Measurements from ENCODE around the gene PLEKHM3. TPM values are rescaled to one million over a fixed set of nuclear protein-coding genes. Genes with fewer than 3 reads are reported as not detected.

The PLEKHM3 gene
- total and polyA plus RNA-seq, 2 of the 4 experiments (the other 2 are of a cell fraction): 2.4 to 11.3 TPM

DNA sequence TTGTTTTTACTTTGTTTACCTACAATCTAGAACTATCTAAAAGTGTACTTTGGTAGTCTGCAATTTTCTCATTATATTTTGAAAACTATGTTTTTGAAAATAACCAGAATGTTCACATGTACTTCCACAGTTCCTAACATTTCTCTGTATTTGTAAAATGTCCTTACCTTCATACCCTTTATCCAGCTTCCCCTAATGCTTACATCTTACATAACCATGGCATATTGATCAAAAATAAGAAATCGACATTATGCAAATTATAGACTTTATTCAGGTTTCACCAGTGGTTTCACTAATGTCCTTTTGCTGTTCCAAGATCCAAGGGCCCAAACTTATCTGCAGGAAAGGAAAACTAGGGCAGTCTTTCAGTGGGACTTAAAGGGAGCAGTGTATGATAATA is 114.1 kb downstream of the PLEKHM3 start:
- no peak overlapping the region for H3K56ac ChIP-seq (ENCODE audit: extremely low read depth, insufficient read depth, low read length)
- H3K4me1 ChIP-seq (ENCODE audit: control insufficient read depth, insufficient read depth, low read length): no peaks in the 10 kb centered on the region
- H3K4ac ChIP-seq (ENCODE audit: low read depth, low read length): no peak overlapping the region
- H4K91ac ChIP-seq (ENCODE audit: insufficient read depth, low read depth, low read length): no peak overlapping the region
- H3K27ac ChIP-seq (ENCODE audit: insufficient read depth, low read length): no peak overlapping the region
- no peak overlapping the region for H3K9ac ChIP-seq (ENCODE audit: low read depth, low read length)
- intact Hi-C loops (cut with micrococcal nuclease): no loop called here
- no peak overlapping the region for H2AFZ ChIP-seq (replicated peaks; ENCODE audit: low read length, poor library complexity)
- ATAC-seq (ENCODE audit: low read depth): no peak
- WGBS, 2 experiments (ENCODE audit: extremely low coverage in 2 of 2, insufficient read length in 1 of 2): no CpG with 5 or more reads among the region's 1 CpG
- ChIA-PET CTCF (no interaction called here), POLR2A (ENCODE audit: unreplicated experiment) (no interaction called here)
- no peak overlapping the region for H4K8ac ChIP-seq (ENCODE audit: low read depth in 2 of 2, low read length in 2 of 2)
- TF ChIP-seq MAZ (IDR thresholded peaks at IDR 0.05; ENCODE audit: borderline replicate concordance, low read depth, low read length) (no peak), FOS (IDR thresholded peaks at IDR 0.05; ENCODE audit: low read depth, low read length) (no peak), MXI1 (IDR thresholded peaks at IDR 0.05; ENCODE audit: borderline replicate concordance, low read depth, low read length) (no peak), RAD21 (IDR thresholded peaks at IDR 0.05; ENCODE audit: low read length) (no peak), RFX5 (IDR thresholded peaks at IDR 0.05; ENCODE audit: low read depth, low read length) (no peak), SMC3 (IDR thresholded peaks at IDR 0.05; ENCODE audit: low read depth, low read length) (no peak), POLR2A (IDR thresholded peaks at IDR 0.05; ENCODE audit: low read depth, low read length) (no peak), MAFK (IDR thresholded peaks at IDR 0.05; ENCODE audit: low read depth, low read length) (no peak), RCOR1 (IDR thresholded peaks at IDR 0.05; ENCODE audit: insufficient replicate concordance, low read length) (no peak), NFE2L2 (IDR thresholded peaks at IDR 0.05; ENCODE audit: low read depth, low read length) (no peak), BHLHE40 (IDR thresholded peaks at IDR 0.05; ENCODE audit: low read depth, low read length) (no peak), CHD1 (IDR thresholded peaks at IDR 0.05; ENCODE audit: low read depth, low read length) (no peak), CEBPB (IDR thresholded peaks at IDR 0.05; ENCODE audit: low read depth, low read length) (no peak)
- TF ChIP-seq, protein P1, sequence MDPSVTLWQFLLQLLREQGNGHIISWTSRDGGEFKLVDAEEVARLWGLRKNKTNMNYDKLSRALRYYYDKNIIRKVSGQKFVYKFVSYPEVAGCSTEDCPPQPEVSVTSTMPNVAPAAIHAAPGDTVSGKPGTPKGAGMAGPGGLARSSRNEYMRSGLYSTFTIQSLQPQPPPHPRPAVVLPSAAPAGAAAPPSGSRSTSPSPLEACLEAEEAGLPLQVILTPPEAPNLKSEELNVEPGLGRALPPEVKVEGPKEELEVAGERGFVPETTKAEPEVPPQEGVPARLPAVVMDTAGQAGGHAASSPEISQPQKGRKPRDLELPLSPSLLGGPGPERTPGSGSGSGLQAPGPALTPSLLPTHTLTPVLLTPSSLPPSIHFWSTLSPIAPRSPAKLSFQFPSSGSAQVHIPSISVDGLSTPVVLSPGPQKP (IDR thresholded peaks at IDR 0.05; ENCODE audit: borderline replicate concordance, low read depth, low read length): no peak
- TF ChIP-seq, protein P2, sequence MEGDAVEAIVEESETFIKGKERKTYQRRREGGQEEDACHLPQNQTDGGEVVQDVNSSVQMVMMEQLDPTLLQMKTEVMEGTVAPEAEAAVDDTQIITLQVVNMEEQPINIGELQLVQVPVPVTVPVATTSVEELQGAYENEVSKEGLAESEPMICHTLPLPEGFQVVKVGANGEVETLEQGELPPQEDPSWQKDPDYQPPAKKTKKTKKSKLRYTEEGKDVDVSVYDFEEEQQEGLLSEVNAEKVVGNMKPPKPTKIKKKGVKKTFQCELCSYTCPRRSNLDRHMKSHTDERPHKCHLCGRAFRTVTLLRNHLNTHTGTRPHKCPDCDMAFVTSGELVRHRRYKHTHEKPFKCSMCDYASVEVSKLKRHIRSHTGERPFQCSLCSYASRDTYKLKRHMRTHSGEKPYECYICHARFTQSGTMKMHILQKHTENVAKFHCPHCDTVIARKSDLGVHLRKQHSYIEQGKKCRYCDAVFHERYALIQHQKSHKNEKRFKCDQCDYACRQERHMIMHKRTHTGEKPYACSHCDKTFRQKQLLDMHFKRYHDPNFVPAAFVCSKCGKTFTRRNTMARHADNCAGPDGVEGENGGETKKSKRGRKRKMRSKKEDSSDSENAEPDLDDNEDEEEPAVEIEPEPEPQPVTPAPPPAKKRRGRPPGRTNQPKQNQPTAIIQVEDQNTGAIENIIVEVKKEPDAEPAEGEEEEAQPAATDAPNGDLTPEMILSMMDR (conservative IDR thresholded peaks at IDR 0.05; ENCODE audit: low read depth, low read length): no peak
- TF ChIP-seq, protein P3, sequence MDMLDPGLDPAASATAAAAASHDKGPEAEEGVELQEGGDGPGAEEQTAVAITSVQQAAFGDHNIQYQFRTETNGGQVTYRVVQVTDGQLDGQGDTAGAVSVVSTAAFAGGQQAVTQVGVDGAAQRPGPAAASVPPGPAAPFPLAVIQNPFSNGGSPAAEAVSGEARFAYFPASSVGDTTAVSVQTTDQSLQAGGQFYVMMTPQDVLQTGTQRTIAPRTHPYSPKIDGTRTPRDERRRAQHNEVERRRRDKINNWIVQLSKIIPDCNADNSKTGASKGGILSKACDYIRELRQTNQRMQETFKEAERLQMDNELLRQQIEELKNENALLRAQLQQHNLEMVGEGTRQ (IDR thresholded peaks at IDR 0.05; ENCODE audit: low read depth, low read length): no peak
- H3K79me1 ChIP-seq (ENCODE audit: low read depth in 1 of 2, low read length in 2 of 2): no peaks in the 10 kb centered on the region
- no peak overlapping the region for H2BK20ac ChIP-seq (ENCODE audit: low read depth, low read length)
- in situ Hi-C loops (cut with MboI; ENCODE audit: low sequenced_read_pairs): no loop called here
- H2BK5ac ChIP-seq (ENCODE audit: low read depth, low read length, poor library complexity, severe bottlenecking): no peak overlapping the region
- H3K4me2 ChIP-seq (ENCODE audit: low read depth, low read length): no peak overlapping the region
- dilution Hi-C loops (cut with HindIII; ENCODE audit: low sequenced_read_pairs, unreplicated experiment): no loop called here
- no peaks in the 10 kb centered on the region for H3K9me3 ChIP-seq (ENCODE audit: control insufficient read depth, insufficient read depth, low read length)
- DNase-seq: no peak
- H3K18ac ChIP-seq (ENCODE audit: low read depth, low read length): no peak overlapping the region
- no peak overlapping the region for H2BK15ac ChIP-seq (ENCODE audit: low read depth, low read length)
- no peak overlapping the region for H3K4me3 ChIP-seq (ENCODE audit: insufficient read depth, low read depth, low read length)
- H2BK120ac ChIP-seq (ENCODE audit: low read depth, low read length): no peak overlapping the region
- no peaks in the 10 kb centered on the region for H4K20me1 ChIP-seq (ENCODE audit: insufficient read depth, low read length)
- BruUV-seq (replicated peaks): no TSS peak
- H2AK5ac ChIP-seq (ENCODE audit: low read depth, low read length): no peak overlapping the region
- no peaks in the 10 kb centered on the region for H3K27me3 ChIP-seq (ENCODE audit: control insufficient read depth, insufficient read depth, low read length)
- no peak overlapping the region for H2AK9ac ChIP-seq (replicated peaks; ENCODE audit: low read depth, low read length, poor library complexity)
- H3K9me1 ChIP-seq (ENCODE audit: insufficient read depth, low read length): peaks cover 3% of the 10 kb centered on the region
- no peak overlapping the region for H3K14ac ChIP-seq (replicated peaks; ENCODE audit: low read depth, low read length)
- H4K5ac ChIP-seq (ENCODE audit: low read depth, low read length): no peak overlapping the region
- no peak overlapping the region for H3K23ac ChIP-seq (ENCODE audit: low read depth, low read length)
- no peaks in the 10 kb centered on the region for H3K36me3 ChIP-seq (ENCODE audit: control insufficient read depth, insufficient read depth, low read length)

Measured in IMR-90 (cell line).